ENCODE measurements around the gene MAP6.

DNA sequence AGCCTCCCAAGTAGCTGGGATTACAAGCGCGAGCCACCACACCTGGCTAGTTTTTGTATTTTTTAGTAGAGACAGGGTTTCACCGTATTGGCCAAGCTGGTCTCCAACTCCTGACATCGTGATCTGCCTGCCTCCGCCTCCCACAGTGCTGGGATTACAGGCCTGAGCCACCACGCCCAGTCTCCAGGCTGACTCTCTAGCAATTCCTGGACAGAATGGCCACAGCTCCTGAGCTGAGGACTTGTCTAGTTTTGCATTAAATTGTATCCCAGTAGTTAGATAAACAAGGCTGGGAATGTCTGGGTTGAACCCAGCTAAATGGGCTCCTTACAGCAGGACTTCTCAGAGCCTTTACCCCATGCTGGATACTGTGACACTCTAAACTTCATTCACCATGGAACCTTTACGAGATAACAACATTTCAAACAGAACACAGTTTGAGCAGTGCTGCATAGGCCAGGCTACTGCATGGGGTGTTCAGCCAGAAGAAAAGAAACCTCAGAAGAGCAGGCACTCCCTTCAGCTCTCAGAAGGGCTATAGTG is 34.9 kb upstream of the MAP6 start:
- TF ChIP-seq POLR2AphosphoS5 (IDR thresholded peaks at IDR 0.05; ENCODE audit: low read depth, low read length) (no peak), TAF1 (IDR thresholded peaks at IDR 0.05; ENCODE audit: low read depth, low read length) (no peak)

Measured in GM12891 (cell line).